Stimulated activated CD8-positive, alpha-beta memory T cell treated with anti-CD3 and anti-CD28 coated beads, Interleukin-15, amount 100 ng/mL, for 4 hours (primary cell): ENCODE data around the gene TARS2.
A peak's percentile ranks its signal among the peaks of the same experiment; 100 is the strongest.

ENCODE experiments used
- DNase-seq, 2 donors: peaks; one replicate each; pipeline ENCODE4 v3.0.0-alpha.2; 2020; ENCODE audit warnings: low read depth in 2 of 2

Gene TARS2, protein sequence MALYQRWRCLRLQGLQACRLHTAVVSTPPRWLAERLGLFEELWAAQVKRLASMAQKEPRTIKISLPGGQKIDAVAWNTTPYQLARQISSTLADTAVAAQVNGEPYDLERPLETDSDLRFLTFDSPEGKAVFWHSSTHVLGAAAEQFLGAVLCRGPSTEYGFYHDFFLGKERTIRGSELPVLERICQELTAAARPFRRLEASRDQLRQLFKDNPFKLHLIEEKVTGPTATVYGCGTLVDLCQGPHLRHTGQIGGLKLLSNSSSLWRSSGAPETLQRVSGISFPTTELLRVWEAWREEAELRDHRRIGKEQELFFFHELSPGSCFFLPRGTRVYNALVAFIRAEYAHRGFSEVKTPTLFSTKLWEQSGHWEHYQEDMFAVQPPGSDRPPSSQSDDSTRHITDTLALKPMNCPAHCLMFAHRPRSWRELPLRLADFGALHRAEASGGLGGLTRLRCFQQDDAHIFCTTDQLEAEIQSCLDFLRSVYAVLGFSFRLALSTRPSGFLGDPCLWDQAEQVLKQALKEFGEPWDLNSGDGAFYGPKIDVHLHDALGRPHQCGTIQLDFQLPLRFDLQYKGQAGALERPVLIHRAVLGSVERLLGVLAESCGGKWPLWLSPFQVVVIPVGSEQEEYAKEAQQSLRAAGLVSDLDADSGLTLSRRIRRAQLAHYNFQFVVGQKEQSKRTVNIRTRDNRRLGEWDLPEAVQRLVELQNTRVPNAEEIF

DNA sequence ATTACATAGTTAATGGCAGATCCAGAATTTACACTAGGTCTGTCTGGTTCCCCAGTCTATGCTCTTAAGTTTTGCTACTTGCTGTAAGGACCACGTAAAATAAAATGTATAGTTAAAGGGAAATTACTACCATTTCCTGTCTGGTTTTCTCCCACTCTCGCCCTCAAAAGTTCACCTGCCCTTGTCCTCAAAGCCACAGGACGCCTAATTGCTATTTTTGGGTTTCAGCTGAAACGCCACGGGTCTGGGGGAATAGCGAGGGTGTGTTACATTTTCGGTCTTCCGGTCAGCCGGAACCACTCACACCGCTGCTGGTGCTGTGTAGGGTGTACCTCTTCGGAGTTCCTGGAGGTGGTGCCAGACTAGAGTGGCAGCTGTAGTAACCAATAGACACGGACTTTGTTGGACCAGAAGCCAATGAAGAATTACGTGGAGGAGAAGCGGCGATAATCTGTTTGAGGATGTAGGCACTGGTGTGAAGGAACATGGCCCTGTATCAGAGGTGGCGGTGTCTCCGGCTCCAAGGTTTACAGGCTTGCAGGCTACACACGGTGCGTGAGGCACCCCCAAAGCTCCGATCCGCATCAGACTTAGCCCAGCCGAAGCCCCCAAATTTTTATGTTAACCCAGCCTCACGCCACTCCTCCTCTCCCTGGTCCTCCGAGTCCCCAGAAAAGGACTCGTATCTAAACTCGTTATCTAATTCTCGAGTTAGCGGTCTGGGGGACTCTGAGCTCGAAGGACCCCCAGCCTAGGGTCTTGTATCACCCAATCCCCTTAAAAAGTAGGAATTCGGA is at the start of gene TARS2:
TSS of gene TARS2 (plus strand) at position 454 of the 797 bp plus-strand sequence. CDS start at position 486, 32 bp downstream.
- peak; percentile 82 to 92 for DNase-seq

DNA sequence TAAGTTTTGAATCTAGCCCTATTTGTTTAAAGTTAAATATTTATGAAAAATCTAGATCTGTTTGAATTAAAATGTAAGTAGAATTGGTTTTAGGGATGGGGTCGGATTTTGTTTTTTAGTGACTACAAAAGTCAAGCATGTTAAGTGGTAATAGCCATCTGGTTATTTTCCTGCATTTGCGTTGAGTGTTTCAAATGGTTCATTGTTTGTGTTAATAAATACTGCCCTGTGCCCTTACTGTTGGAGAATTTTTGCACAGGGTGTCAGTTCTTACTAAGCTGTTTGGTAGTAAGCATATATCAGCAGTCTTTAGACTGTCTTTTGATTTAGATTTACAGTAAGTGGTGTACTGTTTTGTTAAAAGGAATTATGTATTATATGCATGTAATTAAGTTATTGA is 46.1 kb upstream of the TARS2 start:
- DNase-seq = no peak

DNA sequence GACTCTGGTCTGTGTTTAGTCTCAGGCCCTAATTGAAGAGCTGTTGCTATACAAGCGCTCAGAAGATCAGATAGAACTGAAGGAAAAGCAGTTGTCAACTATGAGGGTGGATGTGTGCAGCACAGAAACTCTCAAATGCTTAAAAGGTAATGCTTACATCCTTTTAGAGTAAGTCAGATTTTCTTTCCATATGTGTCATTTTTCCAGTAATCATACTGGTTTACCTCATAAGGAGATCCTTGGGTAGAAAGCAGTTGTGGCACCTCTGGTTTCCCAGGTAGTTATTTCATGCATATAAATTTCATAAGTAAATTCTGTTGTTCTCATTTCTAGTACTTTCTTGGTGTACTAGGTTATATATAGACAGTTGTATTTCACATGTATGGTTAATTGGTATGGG is 43.0 kb upstream of the TARS2 start:
- no peak for DNase-seq

DNA sequence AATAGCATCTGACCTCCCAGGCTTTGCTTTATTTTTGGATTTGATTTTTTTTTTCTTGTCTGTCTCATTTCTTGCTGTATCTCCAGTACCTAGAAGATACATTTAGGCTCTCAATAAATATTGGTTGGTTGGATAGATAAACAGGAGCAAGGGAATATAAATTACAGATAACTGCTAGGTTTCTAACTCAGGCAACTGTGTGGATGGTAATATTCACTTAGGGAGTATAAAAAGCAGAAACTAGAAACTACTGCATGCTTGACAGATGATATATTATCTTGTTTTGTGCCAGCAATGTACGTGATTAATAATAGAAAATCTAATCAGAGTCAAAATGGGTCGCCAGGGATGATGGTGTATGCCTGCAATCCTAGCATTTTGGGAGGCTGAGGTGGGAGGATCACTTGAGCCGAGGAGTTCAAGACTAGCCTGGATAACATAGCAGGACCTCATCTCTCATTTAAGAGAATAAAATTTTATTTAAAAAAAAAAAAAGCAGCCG is 31.0 kb upstream of the TARS2 start:
- no peak for DNase-seq

DNA sequence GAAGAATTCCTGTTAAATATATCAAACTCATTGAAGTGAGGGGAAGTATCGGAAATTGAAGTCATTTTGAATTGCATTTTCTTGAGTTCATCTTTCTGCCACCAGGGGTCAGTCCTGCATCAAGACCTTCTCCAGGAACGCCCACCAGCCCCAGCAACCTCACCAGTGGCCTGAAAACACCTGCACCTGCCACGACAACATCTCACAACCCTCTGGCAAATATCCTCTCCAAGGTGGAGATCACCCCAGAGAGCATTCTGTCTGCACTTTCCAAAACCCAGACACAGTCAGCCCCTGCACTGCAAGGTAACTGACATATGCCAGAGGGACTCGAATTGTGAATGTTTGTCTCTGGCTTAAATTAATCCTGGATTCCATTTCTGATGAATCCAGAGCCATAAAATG is 22.8 kb upstream of the TARS2 start:
- DNase-seq = peak; percentile 31 to 55

DNA sequence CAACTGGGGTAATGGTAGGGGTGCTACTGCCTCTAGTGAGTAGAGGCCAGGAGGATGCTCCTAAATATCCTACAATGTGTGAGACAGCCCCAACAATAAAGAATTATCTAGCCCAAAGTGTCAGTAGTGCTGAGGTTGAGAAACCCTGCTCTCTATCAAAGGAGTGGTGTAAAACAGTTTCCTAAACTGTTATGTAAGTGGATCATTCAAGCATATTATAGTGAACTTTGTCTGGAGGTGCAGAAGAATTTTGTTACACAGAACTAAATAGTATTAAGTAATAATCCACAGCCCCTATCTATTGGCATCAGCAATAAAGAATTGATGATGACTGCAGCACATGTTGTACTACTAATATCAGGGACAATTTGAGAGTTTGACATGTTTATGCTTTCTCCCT is 20.3 kb upstream of the TARS2 start:
- no peak for DNase-seq

DNA sequence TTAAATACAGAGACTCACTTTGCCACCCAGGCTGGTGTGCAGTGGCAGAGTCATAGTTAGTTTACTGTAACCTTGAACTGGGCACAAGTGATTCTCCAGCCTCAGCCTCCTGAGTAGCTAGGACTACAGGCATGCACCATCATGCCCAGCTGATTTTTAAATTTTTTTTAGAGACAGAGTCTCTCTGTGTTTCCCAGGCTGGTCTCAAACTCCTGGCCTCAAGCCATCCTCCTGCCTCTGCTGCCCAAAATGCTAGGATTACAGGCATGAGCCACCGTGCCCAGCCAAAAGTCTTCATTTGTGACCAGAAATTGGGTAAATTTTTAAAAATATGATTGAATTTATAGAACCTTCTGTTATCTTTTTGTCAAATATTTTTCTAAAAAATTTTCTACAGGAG is 17.9 kb upstream of the TARS2 start:
- no peak for DNase-seq

DNA sequence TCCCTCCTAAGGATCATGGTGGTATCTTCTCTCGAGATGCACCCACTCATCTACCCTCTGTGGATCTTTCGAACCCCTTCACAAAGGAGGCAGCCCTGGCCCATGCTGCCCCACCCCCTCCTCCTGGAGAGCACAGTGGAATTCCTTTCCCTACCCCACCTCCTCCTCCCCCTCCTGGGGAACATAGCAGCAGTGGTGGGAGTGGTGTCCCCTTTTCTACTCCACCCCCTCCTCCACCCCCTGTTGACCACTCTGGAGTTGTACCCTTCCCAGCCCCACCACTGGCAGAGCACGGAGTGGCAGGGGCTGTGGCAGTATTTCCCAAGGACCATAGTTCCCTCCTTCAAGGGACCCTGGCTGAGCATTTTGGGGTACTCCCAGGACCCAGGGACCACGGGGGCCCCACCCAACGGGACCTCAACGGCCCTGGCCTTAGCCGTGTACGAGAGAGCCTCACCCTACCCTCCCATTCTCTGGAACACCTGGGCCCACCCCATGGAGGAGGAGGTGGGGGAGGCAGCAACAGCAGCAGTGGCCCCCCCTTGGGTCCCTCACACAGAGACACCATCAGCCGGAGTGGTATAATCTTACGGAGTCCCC is 14.5 kb upstream of the TARS2 start:
- no peak for DNase-seq

DNA sequence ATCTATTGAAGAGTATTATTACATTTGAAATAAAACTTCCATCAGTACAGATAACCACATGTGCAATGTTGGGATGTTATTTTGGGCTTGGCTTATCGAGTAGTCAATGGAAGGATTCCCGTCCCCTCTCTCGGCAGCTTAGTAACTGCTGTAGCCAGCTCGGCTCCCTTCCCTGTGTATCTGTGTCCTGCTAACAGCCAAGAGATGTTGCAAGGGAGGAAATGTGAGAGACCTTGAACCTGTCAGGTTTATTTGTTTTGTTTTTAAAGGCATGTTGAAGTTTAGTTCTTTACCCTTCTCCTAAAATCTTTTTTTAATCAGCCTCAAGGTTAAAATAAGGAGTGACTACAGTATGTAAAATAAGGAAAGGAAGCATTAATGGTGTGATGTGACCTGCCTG is 13.6 kb upstream of the TARS2 start:
- no peak for DNase-seq

DNA sequence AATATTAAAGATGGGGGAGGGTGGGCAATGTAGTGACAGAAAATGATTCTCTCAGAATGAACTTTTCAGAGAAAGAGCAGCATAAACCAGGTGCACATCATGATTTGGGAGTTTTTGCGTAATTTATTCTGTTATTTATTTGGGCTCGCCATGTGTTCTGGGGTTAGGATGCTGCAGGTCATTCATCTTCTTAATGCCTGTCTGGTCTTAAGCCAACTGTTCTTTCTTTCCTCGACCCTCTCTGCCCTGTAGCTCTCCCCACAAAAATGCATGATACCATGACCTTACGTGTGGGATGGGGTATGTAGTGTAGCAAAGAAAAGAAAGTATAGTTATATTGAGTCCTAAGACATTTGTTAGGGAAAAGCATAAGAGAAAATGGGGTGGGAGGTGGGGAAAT is 12.3 kb upstream of the TARS2 start:
- no peak for DNase-seq

DNA sequence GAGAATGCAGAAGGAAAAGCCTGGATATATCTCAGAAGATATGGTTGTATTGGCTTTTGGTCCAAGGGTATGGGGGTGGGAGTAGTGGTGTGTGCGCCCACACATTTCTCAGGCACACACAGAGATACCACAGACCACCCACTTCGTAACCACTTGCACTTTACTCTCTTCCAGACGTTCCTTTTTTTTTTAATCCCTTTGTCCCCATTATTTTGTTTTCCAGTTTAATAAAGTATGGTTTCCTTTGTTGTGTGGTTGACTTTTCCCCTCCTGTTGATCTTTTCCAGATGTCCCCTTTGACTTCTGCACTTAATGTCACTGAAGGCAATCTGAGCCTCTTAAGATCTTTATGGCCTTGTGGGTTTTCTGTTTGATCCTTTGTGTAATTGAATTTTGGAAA is 10.5 kb upstream of the TARS2 start:
- no peak for DNase-seq

DNA sequence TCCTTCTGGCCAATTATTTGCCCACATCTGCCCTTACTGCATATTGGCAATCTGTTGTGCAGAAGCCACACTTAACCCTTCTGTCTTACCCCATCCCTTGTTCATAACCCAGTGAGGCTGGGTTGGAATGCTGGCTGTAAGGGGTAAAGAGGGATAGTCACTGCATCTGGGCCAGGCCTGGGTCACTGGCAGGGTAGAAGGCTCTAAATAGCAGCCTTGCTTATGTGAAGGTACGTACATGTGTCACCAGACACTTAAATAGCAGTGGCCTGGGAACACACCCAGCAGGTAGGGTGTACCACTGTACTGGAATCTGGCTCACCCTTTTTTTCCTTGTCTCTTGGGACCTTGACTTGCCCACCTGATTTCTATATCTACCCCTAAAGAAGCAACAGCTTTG is 9.9 kb upstream of the TARS2 start:
- no peak for DNase-seq

DNA sequence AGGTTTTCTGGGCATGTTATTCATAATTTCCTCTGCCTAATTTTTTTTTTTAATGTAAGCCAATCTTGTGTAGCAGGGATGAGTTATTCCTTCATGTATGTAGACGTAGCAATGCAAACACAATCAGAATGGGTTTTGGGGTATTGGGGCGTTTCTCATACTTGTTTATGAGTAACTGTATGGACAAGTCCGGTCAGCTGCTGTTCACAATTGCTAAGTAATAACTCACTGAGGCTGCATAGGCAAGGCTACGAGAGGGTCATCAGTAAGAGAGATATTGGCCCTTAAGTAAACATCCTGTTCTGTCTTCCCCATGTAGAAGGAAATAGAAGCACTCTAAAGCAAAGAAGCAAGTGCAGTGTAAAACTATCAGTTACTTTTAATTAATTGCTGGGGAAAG is 9.5 kb upstream of the TARS2 start:
- no peak for DNase-seq

DNA sequence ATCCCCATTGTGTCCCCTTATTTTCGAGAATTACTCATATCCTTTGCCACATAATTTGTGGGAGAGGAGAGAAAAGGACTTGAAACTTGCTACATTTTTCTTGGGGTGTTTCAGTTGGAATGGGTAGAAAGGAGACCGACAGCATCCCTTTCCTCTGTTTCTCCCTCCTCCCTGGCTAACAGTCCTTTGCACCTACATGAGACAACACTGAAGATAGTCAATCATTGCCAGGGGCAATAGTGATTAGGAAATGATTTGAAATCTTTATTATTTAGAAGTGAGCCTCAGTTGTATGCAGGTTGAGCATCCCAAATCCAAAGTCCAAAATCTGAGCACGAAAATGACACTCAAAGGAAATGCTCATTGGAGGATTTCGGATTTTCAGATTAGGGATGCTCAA is 7.8 kb upstream of the TARS2 start:
- no peak for DNase-seq

DNA sequence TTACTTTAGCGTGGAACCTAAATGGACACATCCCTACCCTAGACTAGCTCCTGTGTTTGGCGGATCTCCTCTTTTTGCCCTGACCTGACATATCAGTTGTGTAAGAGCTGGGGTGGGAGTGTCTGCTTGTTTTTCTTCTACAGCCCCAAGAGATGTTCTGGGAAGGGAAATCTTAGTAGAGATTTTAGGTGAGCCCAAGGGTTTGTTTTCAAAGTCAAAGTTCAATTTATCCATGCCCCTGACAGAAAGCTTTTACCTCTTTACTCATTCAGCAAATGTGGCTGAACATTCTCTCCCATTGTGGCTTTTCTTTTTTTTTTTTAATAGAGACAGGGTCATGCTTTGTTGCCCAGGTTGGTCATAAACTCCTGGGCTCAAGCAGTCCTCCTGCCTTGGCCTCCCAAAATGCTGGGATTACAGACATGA is 7.3 kb upstream of the TARS2 start:
- DNase-seq = no peak

DNA sequence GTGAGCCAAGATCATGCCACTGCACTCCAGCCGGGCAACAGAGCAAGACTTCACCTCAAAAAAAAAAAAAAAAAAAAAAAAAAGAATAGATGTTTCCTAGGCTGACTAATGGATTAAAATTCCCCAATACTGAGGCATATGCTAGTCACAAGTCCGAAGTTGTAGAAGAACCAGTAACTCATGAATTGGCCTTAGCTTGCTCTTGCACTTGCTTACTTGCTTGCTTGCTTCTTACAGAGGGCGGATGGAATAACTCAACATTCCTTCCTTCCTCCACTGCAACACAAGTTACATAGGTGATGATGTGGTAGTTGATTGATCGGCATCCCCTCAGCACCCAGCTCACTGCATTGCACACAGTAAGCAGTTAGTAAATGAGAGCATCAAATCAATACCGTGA is 2.8 kb upstream of the TARS2 start:
- DNase-seq = no peak

DNA sequence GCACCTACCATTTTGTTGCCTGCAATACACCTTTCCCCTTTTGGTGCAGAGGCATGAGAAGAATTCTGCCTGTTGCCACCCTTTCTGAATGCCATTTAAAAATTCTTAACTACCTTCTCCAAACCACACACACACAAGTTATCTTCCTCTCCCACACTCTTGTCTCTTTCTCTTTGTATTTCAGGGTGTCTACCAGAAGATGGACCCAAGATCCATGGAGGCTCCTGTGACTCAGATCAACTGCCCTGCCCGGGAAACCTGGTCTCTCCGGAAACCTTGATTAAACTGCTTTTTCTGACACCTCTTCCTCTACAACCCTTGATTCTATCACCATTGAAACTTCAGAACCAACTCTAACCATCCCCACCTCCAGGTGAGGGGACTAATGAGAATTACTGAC is 2.4 kb upstream of the TARS2 start:
- DNase-seq = no peak

DNA sequence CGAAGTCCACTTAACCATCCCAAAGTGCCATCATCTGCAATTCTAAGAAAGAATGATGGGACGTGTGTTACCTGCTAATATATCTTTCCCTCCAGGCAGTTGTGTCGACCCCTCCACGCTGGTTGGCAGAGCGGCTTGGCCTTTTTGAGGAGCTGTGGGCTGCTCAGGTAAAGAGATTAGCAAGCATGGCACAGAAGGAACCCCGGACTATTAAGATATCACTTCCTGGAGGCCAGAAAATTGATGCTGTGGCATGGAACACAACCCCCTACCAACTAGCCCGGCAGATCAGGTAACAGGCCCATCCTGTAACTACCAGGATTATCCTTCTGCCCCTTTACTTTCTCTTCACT is 520 bp downstream of the TARS2 start:
- DNase-seq = no peak

DNA sequence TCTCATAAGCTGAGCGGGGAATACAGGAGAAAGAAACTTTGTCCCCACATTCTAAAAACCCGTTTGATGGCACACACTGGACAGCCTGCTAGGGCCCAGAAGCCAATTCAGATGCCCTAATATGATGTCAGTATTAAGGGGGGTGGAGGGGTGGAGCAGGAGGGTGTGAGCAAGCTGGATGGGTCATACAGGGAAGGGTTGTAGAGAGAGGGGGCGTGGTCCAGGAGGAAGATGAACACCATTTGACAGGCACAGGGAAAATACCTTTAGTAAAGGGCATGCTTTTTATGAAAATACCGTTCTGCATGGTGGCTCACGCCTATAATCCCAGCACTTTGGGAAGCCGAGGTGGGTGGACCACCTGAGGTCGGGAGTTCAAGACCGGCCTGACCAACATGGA is 6.0 kb downstream of the TARS2 start:
- DNase-seq = no peak

DNA sequence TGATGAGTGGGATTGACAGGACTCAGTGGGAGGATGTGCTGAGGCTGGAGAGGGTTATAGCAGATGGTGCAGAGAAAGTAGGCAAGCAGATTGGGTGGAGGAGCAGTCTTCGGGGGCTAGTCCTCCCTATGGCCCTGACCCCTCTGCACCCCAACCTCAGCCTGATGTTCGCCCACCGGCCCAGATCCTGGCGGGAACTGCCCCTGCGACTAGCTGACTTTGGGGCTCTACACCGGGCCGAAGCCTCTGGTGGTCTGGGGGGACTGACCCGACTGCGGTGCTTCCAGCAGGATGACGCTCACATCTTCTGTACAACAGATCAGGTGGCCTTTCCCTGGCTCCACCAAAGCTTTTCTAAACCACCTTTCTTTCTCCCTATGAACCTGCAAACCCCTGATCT is 11.1 kb downstream of the TARS2 start:
- no peak for DNase-seq

DNA sequence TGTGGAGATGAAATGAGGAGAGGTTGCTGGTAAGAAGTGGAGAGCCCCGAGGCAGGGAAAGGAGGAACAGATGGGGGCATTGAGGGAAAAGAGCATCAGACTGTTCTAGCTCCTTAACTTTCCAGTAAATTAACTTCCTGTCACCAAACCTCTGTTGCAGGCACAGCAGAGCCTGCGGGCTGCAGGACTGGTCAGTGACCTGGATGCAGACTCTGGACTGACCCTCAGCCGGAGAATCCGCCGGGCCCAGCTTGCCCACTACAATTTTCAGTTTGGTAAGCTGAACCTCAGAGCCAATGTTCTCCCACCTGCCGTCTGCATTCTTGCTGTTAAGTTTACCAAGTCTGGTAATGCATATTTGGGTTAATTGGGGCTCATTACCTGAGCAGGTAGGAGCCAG is 18.2 kb downstream of the TARS2 start:
- no peak for DNase-seq
